IMR-90 (cell line): Measurements from ENCODE around the gene NFRKB. TPM values are rescaled to one million over a fixed set of nuclear protein-coding genes. Genes with fewer than 3 reads are reported as not detected.

Source experiments
- ATAC-seq: fragments of 200-7000 bp; cut with Tn5 transposase; 2 replicates; pipeline ENCODE4 v1.9.1; 2020; ENCODE audit warnings: low read depth, mild to moderate bottlenecking, moderate library complexity
- BruUV-seq: library from RNA; stranded (reverse); fragments of 400-500 nt; replicated peaks from 2 replicates; lab custom pipeline; 2021; lab: Mats Ljungman, UMichigan
- CTCF ChIA-PET: fragments of 300-600 bp; formaldehyde crosslinking; extraction: SDS; loops from one replicate; lab custom pipeline; 2021; ENCODE audit warnings: antibody characterized with exemption; lab: Yijun Ruan, JAX
- POLR2A ChIA-PET: fragments of 300-600 bp; sonication (Branson Sonifier 250); formaldehyde crosslinking; loops from one replicate; lab custom pipeline; 2022; ENCODE audit warnings: antibody characterized with exemption; ENCODE audit not compliant: unreplicated experiment; lab: Charles Lee
- DNase-seq: peaks from one replicate; pipeline ENCODE4 v3.0.0; 2013
- H2AFZ ChIP-seq: replicated peaks from 2 replicates; pipeline ENCODE3; 2013; ENCODE audit warnings: low read length, mild to moderate bottlenecking; ENCODE audit not compliant: poor library complexity
- H2AK5ac ChIP-seq: 2 replicates; pipeline ENCODE4 v1.6.1; 2013; ENCODE audit warnings: low read depth, low read length, inconsistent platforms
- H2AK9ac ChIP-seq: replicated peaks from 2 replicates; pipeline ENCODE3; 2013; ENCODE audit warnings: mild to moderate bottlenecking, low read depth, low read length, moderate library complexity; ENCODE audit not compliant: poor library complexity
- H2BK120ac ChIP-seq: 2 replicates; pipeline ENCODE4 v1.6.1; 2013; ENCODE audit warnings: low read depth, low read length, inconsistent platforms
- H2BK15ac ChIP-seq: 3 replicates; pipeline ENCODE4 v1.6.1; 2013; ENCODE audit warnings: low read depth, low read length, inconsistent platforms
- H2BK20ac ChIP-seq: 2 replicates; pipeline ENCODE4 v1.6.1; 2013; ENCODE audit warnings: low read depth, mild to moderate bottlenecking, inconsistent platforms, low read length, moderate library complexity
- H2BK5ac ChIP-seq: 2 replicates; pipeline ENCODE4 v1.6.1; 2013; ENCODE audit warnings: mild to moderate bottlenecking, low read depth, low read length, inconsistent platforms; ENCODE audit not compliant: poor library complexity, severe bottlenecking
- H3K14ac ChIP-seq: replicated peaks from 2 replicates; pipeline ENCODE4 v1.6.1; 2013; ENCODE audit warnings: low read depth, low read length, inconsistent platforms
- H3K18ac ChIP-seq: 2 replicates; pipeline ENCODE4 v1.6.1; 2013; ENCODE audit warnings: low read depth, low read length, control low read depth
- H3K23ac ChIP-seq: 2 replicates; pipeline ENCODE4 v1.6.1; 2013; ENCODE audit warnings: low read depth, low read length, inconsistent platforms
- H3K27ac ChIP-seq: 2 replicates; pipeline ENCODE4 v1.5.1; 2013; ENCODE audit warnings: mild to moderate bottlenecking, control low read depth, low read length; ENCODE audit not compliant: insufficient read depth
- H3K27me3 ChIP-seq: 2 replicates; pipeline ENCODE4 v1.6.1; 2013; ENCODE audit warnings: low read length; ENCODE audit not compliant: control insufficient read depth, insufficient read depth
- H3K36me3 ChIP-seq: 2 replicates; pipeline ENCODE4 v1.6.1; 2013; ENCODE audit warnings: low read length, mixed read lengths; ENCODE audit not compliant: control insufficient read depth, insufficient read depth
- H3K4ac ChIP-seq: 2 replicates; pipeline ENCODE4 v1.6.1; 2013; ENCODE audit warnings: low read depth, low read length, inconsistent platforms
- H3K4me1 ChIP-seq: 2 replicates; pipeline ENCODE4 v1.6.1; 2013; ENCODE audit warnings: low read length, mixed read lengths; ENCODE audit not compliant: control insufficient read depth, insufficient read depth
- H3K4me2 ChIP-seq: 2 replicates; pipeline ENCODE4 v1.6.1; 2013; ENCODE audit warnings: low read depth, mild to moderate bottlenecking, control low read depth, low read length, moderate library complexity
- H3K4me3 ChIP-seq: 2 replicates; pipeline ENCODE4 v1.5.1; 2013; ENCODE audit warnings: low read depth, mild to moderate bottlenecking, control low read depth, low read length, moderate library complexity; ENCODE audit not compliant: insufficient read depth
- H3K56ac ChIP-seq: 2 replicates; pipeline ENCODE4 v1.6.1; 2013; ENCODE audit warnings: low read length, inconsistent platforms; ENCODE audit not compliant: insufficient read depth; ENCODE audit errors: extremely low read depth
- H3K79me1 ChIP-seq, 2 experiments: 2 replicates each; pipeline ENCODE4 v1.6.1; 2013; ENCODE audit warnings: low read length in 2 of 2, inconsistent platforms in 1 of 2, low read depth in 1 of 2
- H3K9ac ChIP-seq: 2 replicates; pipeline ENCODE4 v1.6.1; 2013; ENCODE audit warnings: low read depth, low read length, control low read depth
- H3K9me1 ChIP-seq: 2 replicates; pipeline ENCODE4 v1.6.1; 2013; ENCODE audit warnings: low read length, inconsistent platforms; ENCODE audit not compliant: insufficient read depth
- H3K9me3 ChIP-seq: 2 replicates; pipeline ENCODE4 v1.6.1; 2013; ENCODE audit warnings: low read length; ENCODE audit not compliant: control insufficient read depth, insufficient read depth
- H4K20me1 ChIP-seq: 2 replicates; pipeline ENCODE4 v1.6.1; 2013; ENCODE audit warnings: low read length, inconsistent platforms; ENCODE audit not compliant: insufficient read depth
- H4K5ac ChIP-seq: 2 replicates; pipeline ENCODE4 v1.6.1; 2013; ENCODE audit warnings: mild to moderate bottlenecking, low read depth, low read length, control low read depth
- H4K8ac ChIP-seq, 2 experiments: 2 replicates each; pipeline ENCODE4 v1.6.1; 2013; ENCODE audit warnings: low read depth in 2 of 2, low read length in 2 of 2, control low read depth in 1 of 2, inconsistent platforms in 1 of 2
- H4K91ac ChIP-seq: 2 replicates; pipeline ENCODE4 v1.6.1; 2013; ENCODE audit warnings: low read depth, low read length, inconsistent platforms; ENCODE audit not compliant: insufficient read depth
- BHLHE40 ChIP-seq: fragments of 150-350 bp; IDR thresholded peaks from 2 replicates; pipeline ENCODE4 v1.6.1; 2016; ENCODE audit warnings: mild to moderate bottlenecking, low read depth, low read length
- CHD1 ChIP-seq: IDR thresholded peaks from 2 replicates; pipeline ENCODE4 v1.6.1; 2012; ENCODE audit warnings: low read depth, low read length, improper control_type of control experiment
- FOS ChIP-seq: fragments of 150-350 bp; IDR thresholded peaks from 2 replicates; pipeline ENCODE4 v1.6.1; 2016; ENCODE audit warnings: low read depth, low read length
- MAFK ChIP-seq: IDR thresholded peaks from 2 replicates; pipeline ENCODE4 v1.6.1; 2012; ENCODE audit warnings: low read depth, low read length, improper control_type of control experiment
- MAZ ChIP-seq: IDR thresholded peaks from 2 replicates; pipeline ENCODE4 v1.6.1; 2012; ENCODE audit warnings: low read depth, mild to moderate bottlenecking, low read length, improper control_type of control experiment, moderate library complexity, borderline replicate concordance
- NFE2L2 ChIP-seq: fragments of 150-350 bp; IDR thresholded peaks from 2 replicates; pipeline ENCODE4 v1.6.1; 2016; ENCODE audit warnings: low read depth, mild to moderate bottlenecking, low read length
- POLR2A ChIP-seq: IDR thresholded peaks from 2 replicates; pipeline ENCODE4 v1.6.1; 2012; ENCODE audit warnings: mild to moderate bottlenecking, low read depth, low read length
- RCOR1 ChIP-seq: IDR thresholded peaks from 2 replicates; pipeline ENCODE4 v1.6.1; 2012; ENCODE audit warnings: mild to moderate bottlenecking, low read length, improper control_type of control experiment; ENCODE audit not compliant: insufficient replicate concordance
- RFX5 ChIP-seq: IDR thresholded peaks from 2 replicates; pipeline ENCODE4 v1.8.0; 2012; ENCODE audit warnings: low read depth, mild to moderate bottlenecking, low read length, moderate library complexity
- SMC3 ChIP-seq: fragments of 150-350 bp; IDR thresholded peaks from 2 replicates; pipeline ENCODE4 v1.6.1; 2016; ENCODE audit warnings: low read depth, mild to moderate bottlenecking, antibody characterized with exemption, low read length, moderate library complexity
- WGBS, 2 experiments: methylation state at CpG; one replicate each; pipeline versions ENCODE4 v1.1.5 to v1.1.7; 2013; ENCODE audit warnings: missing lambda C conversion rate in 2 of 2; ENCODE audit not compliant: insufficient read length in 1 of 2; ENCODE audit errors: extremely low coverage in 2 of 2; 5-methylcytosine and 5-hydroxymethylcytosine counted together
- dilution Hi-C: fragments of 300-500 bp; cut with HindIII; formaldehyde crosslinking; loops from one replicate; pipeline ENCODE4 v1.14.3; 2018; ENCODE audit warnings: low sequenced_read_pairs; ENCODE audit not compliant: unreplicated experiment
- in situ Hi-C: fragments of 300-500 bp; cut with MboI; formaldehyde crosslinking; loops from 3 replicates; pipeline ENCODE4 v1.14.3; 2019; ENCODE audit warnings: low sequenced_read_pairs, inconsistent platforms, mixed read lengths
- intact Hi-C: fragments of 100-400 bp; cut with micrococcal nuclease; formaldehyde crosslinking; loops from 2 replicates; pipeline ENCODE4 v1.10.0; 2022
- polyA plus RNA-seq, 3 experiments: library from polyadenylated mRNA; depleted of rRNA; stranded (reverse); fragments of >200 nt; gene quantifications; 2 replicates each; pipeline ENCODE4 v1.2.3, GENCODE V29; 2012; ENCODE audit warnings: low replicate concordance in 1 of 3
- total RNA-seq: library from RNA; depleted of rRNA; stranded (reverse); fragments of >200 nt; gene quantifications from 2 replicates; pipeline ENCODE4 v1.2.3, GENCODE V29; 2012
- TF ChIP-seq, protein P1 (sequence below): fragments of 150-350 bp; IDR thresholded peaks from 2 replicates; pipeline ENCODE4 v1.6.1; 2016; ENCODE audit warnings: low read depth, mild to moderate bottlenecking, low read length, moderate library complexity, borderline replicate concordance
- TF ChIP-seq, protein P2 (sequence below): conservative IDR thresholded peaks from 2 replicates; pipeline ENCODE4 v1.5.1; 2012; ENCODE audit warnings: mild to moderate bottlenecking, low read depth, low read length, improper control_type of control experiment
- TF ChIP-seq, protein P3 (sequence below): fragments of 150-350 bp; IDR thresholded peaks from 2 replicates; pipeline ENCODE4 v1.6.1; 2017; ENCODE audit warnings: mild to moderate bottlenecking, antibody characterized with exemption, low read length, low read depth

NFRKB gene
- total and polyA plus RNA-seq, 2 of the 4 experiments (the other 2 are of a cell fraction) = 15.2 to 28.9 TPM

- no peaks in the 10 kb centered on the region for H3K4me1 ChIP-seq
- dilution Hi-C loops = loop anchor here (25.0 kb wide), 1 partner anchor 199 kb away; no protein-coding TSS in a partner anchor
- CTCF ChIA-PET = interaction anchor here (2.1 kb wide), 1 partner anchor 193 kb away, joined by 7 read pairs; no protein-coding TSS in a partner anchor
- no peak overlapping the region for H3K27ac ChIP-seq
- H3K36me3 ChIP-seq = peaks cover 5% of the 10 kb centered on the region; the same call in 1 of the 2 replicates
- TF ChIP-seq POLR2A (no peak), FOS (no peak), NFE2L2 (no peak), RCOR1 (no peak), BHLHE40 (no peak), CHD1 (no peak), MAZ (no peak), MAFK (no peak), RFX5 (no peak), SMC3 (no peak)
- TF ChIP-seq, protein P1, sequence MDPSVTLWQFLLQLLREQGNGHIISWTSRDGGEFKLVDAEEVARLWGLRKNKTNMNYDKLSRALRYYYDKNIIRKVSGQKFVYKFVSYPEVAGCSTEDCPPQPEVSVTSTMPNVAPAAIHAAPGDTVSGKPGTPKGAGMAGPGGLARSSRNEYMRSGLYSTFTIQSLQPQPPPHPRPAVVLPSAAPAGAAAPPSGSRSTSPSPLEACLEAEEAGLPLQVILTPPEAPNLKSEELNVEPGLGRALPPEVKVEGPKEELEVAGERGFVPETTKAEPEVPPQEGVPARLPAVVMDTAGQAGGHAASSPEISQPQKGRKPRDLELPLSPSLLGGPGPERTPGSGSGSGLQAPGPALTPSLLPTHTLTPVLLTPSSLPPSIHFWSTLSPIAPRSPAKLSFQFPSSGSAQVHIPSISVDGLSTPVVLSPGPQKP = no peak
- TF ChIP-seq, protein P2, sequence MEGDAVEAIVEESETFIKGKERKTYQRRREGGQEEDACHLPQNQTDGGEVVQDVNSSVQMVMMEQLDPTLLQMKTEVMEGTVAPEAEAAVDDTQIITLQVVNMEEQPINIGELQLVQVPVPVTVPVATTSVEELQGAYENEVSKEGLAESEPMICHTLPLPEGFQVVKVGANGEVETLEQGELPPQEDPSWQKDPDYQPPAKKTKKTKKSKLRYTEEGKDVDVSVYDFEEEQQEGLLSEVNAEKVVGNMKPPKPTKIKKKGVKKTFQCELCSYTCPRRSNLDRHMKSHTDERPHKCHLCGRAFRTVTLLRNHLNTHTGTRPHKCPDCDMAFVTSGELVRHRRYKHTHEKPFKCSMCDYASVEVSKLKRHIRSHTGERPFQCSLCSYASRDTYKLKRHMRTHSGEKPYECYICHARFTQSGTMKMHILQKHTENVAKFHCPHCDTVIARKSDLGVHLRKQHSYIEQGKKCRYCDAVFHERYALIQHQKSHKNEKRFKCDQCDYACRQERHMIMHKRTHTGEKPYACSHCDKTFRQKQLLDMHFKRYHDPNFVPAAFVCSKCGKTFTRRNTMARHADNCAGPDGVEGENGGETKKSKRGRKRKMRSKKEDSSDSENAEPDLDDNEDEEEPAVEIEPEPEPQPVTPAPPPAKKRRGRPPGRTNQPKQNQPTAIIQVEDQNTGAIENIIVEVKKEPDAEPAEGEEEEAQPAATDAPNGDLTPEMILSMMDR = no peak
- TF ChIP-seq, protein P3, sequence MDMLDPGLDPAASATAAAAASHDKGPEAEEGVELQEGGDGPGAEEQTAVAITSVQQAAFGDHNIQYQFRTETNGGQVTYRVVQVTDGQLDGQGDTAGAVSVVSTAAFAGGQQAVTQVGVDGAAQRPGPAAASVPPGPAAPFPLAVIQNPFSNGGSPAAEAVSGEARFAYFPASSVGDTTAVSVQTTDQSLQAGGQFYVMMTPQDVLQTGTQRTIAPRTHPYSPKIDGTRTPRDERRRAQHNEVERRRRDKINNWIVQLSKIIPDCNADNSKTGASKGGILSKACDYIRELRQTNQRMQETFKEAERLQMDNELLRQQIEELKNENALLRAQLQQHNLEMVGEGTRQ = no peak
- H4K8ac ChIP-seq = no peak overlapping the region
- H4K20me1 ChIP-seq = no peaks in the 10 kb centered on the region
- no peak overlapping the region for H3K56ac ChIP-seq
- H3K14ac ChIP-seq = no peak overlapping the region
- no peak overlapping the region for H2BK15ac ChIP-seq
- H2BK5ac ChIP-seq = no peak overlapping the region
- H3K79me1 ChIP-seq = no peaks in the 10 kb centered on the region
- no peak overlapping the region for H4K91ac ChIP-seq
- in situ Hi-C loops = no loop called here
- no peak for DNase-seq
- no TSS peak for BruUV-seq
- 100% methylated on average over 2 of the region's 5 CpGs; no CpG with 5 or more reads in 1 of the 2 experiments for WGBS, 2 experiments
- H2BK20ac ChIP-seq = no peak overlapping the region
- POLR2A ChIA-PET = no interaction called here
- H3K9me3 ChIP-seq = no peaks in the 10 kb centered on the region
- H3K23ac ChIP-seq = no peak overlapping the region
- no peak overlapping the region for H4K5ac ChIP-seq
- H3K4me3 ChIP-seq = no peak overlapping the region
- no peak overlapping the region for H2BK120ac ChIP-seq
- H2AK9ac ChIP-seq = no peak overlapping the region
- 0 out of 2 replicates have a peak, but pooled peaks cover 3% of the 10 kb centered on the region for H3K9me1 ChIP-seq
- H3K18ac ChIP-seq = no peak overlapping the region
- no peak overlapping the region for H2AK5ac ChIP-seq
- H2AFZ ChIP-seq = no peak overlapping the region
- H3K27me3 ChIP-seq = no peaks in the 10 kb centered on the region
- no peak overlapping the region for H3K4ac ChIP-seq
- no peak for ATAC-seq
- no peak overlapping the region for H3K9ac ChIP-seq
- intact Hi-C loops = no loop called here
- H3K4me2 ChIP-seq = no peak overlapping the region
Observed at GRCh38 chr11:129938764-129939163, 43.4 kb upstream of the NFRKB start.
